Hematopoietic multipotent progenitor cell treated with erythropoietin and hydrocortisone succinate and interleukin-3 and kit ligand, for 4 days (in vitro differentiated cells): ENCODE results near the gene RSRC1.
"Not testable (repeated sequence)": the region's sequence is repeated elsewhere in the genome, so short reads cannot be mapped to it uniquely, and the experiment has no call there.

Source experiments
- DNase-seq: peaks from one replicate; pipeline ENCODE4 v3.0.0-alpha.2; 2015

RSRC1 gene

GRCh38 chr3:158101335-158102241 lies 8.3 kb upstream of the RSRC1 start:
- DNase-seq, result no peak

- DNase-seq, result no peak
Measured at GRCh38 chr3:158102242-158103080, 7.4 kb upstream of the RSRC1 start.

- no peak for DNase-seq
Measured at GRCh38 chr3:158103081-158103886, 6.6 kb upstream of the RSRC1 start.

- DNase-seq, result no peak
Measured at GRCh38 chr3:158103887-158104327, 6.0 kb upstream of the RSRC1 start.

- no peak for DNase-seq
Measured at GRCh38 chr3:158104431-158104921, 5.4 kb upstream of the RSRC1 start.

- DNase-seq, result no peak
Measured at GRCh38 chr3:158105119-158105709, 4.7 kb upstream of the RSRC1 start.

GRCh38 chr3:158105710-158106253 lies 4.1 kb upstream of the RSRC1 start:
- DNase-seq, result no peak

- DNase-seq, result no peak
Measured at GRCh38 chr3:158106766-158107471, 3.0 kb upstream of the RSRC1 start.

- DNase-seq, result no peak
Measured at GRCh38 chr3:158107605-158108444, 2.1 kb upstream of the RSRC1 start.

GRCh38 chr3:158108445-158108985 lies 1.4 kb upstream of the RSRC1 start:
- DNase-seq, result no peak

GRCh38 chr3:158109295-158109803 lies 540 bp upstream of the RSRC1 start:
- no peak for DNase-seq

GRCh38 chr3:158110658-158111018 lies 749 bp downstream of the RSRC1 start:
- DNase-seq, result no peak

- no peak for DNase-seq
Measured at GRCh38 chr3:158111861-158112260, 2.0 kb downstream of the RSRC1 start.

- not testable (repeated sequence) for DNase-seq
Measured at GRCh38 chr3:158113595-158113994, 3.7 kb downstream of the RSRC1 start.

GRCh38 chr3:158120330-158120729 lies 10.4 kb downstream of the RSRC1 start:
- no peak for DNase-seq

- no peak for DNase-seq
Measured at GRCh38 chr3:158121295-158121694, 11.4 kb downstream of the RSRC1 start.

GRCh38 chr3:158122721-158123120 lies 12.8 kb downstream of the RSRC1 start:
- DNase-seq, result not testable (repeated sequence)

- DNase-seq, result no peak
Measured at GRCh38 chr3:158127250-158128219, 17.6 kb downstream of the RSRC1 start.

- DNase-seq, result no peak
Measured at GRCh38 chr3:158128755-158129154, 18.9 kb downstream of the RSRC1 start.
